ENCODE results near the gene PRKN.

PRKN gene

DNA sequence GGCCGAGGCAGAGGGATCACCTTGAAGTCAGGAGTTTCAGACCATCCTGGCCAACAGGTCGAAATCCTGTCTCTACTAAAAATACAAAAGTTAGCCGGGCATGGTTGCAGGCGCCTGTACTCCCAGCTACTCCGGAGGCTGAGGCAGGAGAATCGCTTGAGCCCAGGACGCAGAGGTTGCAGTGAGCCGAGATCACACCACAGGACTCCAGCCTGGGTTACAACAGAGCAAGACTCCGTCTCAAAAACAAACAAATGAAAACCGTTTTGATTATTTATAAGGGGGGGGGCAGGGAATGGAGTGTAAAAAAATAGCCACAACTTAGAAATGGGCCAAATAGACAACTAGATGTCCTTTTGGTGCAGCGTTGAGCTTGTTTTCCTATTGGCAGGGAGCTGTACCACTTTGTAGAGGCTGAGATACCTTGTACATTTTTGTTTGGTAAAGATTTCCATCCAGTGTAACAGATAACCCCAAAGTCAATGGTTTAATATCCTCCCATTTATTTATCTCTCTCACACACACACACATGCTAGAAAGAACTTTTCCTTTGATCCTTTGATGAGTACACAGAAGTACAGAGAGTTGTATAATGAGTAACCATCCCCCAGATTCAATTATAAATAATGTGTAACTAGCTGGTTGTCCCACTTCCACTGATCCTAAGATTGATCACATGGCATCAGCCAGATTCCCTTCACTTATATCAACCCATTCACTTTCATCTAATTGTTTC, 477.5 kb downstream of the PRKN start:
- no peak overlapping the region for H3K9ac ChIP-seq (ENCODE audit: low read depth, low read length)
- no peak for TF ChIP-seq EZH2 (IDR thresholded peaks at IDR 0.05; ENCODE audit: borderline replicate concordance, low read depth, low read length, severe bottlenecking)
- TF ChIP-seq, protein P1, sequence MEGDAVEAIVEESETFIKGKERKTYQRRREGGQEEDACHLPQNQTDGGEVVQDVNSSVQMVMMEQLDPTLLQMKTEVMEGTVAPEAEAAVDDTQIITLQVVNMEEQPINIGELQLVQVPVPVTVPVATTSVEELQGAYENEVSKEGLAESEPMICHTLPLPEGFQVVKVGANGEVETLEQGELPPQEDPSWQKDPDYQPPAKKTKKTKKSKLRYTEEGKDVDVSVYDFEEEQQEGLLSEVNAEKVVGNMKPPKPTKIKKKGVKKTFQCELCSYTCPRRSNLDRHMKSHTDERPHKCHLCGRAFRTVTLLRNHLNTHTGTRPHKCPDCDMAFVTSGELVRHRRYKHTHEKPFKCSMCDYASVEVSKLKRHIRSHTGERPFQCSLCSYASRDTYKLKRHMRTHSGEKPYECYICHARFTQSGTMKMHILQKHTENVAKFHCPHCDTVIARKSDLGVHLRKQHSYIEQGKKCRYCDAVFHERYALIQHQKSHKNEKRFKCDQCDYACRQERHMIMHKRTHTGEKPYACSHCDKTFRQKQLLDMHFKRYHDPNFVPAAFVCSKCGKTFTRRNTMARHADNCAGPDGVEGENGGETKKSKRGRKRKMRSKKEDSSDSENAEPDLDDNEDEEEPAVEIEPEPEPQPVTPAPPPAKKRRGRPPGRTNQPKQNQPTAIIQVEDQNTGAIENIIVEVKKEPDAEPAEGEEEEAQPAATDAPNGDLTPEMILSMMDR (IDR thresholded peaks at IDR 0.05; ENCODE audit: borderline replicate concordance, extremely low read depth, low read length, poor library complexity, severe bottlenecking): no peak
- H3K79me2 ChIP-seq (ENCODE audit: insufficient read depth, low read length): no peaks in the 10 kb centered on the region
- H3K36me3 ChIP-seq (ENCODE audit: insufficient read depth, low read length): no peaks in the 10 kb centered on the region
- H4K20me1 ChIP-seq (ENCODE audit: insufficient read depth, low read length): no peaks in the 10 kb centered on the region
- no peaks in the 10 kb centered on the region for H3K27me3 ChIP-seq (ENCODE audit: insufficient read depth, low read length, poor library complexity)
- no peak for ATAC-seq (ENCODE audit: insufficient read depth, low read depth)
- H3K9me3 ChIP-seq (ENCODE audit: insufficient read depth, low read length, severe bottlenecking): no peaks in the 10 kb centered on the region
- H2AFZ ChIP-seq (ENCODE audit: low read depth, low read length): no peak overlapping the region
- no peak overlapping the region for H3K27ac ChIP-seq (ENCODE audit: low read length)
- no peak overlapping the region for H3K4me2 ChIP-seq (ENCODE audit: insufficient read depth, low read length)
- H3K4me3 ChIP-seq (ENCODE audit: low read depth in 1 of 2, low read length in 2 of 2): no peak overlapping the region
- no peaks in the 10 kb centered on the region for H3K4me1 ChIP-seq (ENCODE audit: insufficient read depth, low read length)
- DNase-seq: no peak

- H3K9me3 ChIP-seq (ENCODE audit: insufficient read depth, low read length, severe bottlenecking): no peaks in the 10 kb centered on the region
- no peak for ATAC-seq (ENCODE audit: insufficient read depth, low read depth)
- H3K4me3 ChIP-seq (ENCODE audit: low read depth in 1 of 2, low read length in 2 of 2): no peak overlapping the region
- H2AFZ ChIP-seq (ENCODE audit: low read depth, low read length): no peak overlapping the region
- no peaks in the 10 kb centered on the region for H3K27me3 ChIP-seq (ENCODE audit: insufficient read depth, low read length, poor library complexity)
- H3K4me1 ChIP-seq (ENCODE audit: insufficient read depth, low read length): no peaks in the 10 kb centered on the region
- no peak overlapping the region for H3K27ac ChIP-seq (ENCODE audit: low read length)
- no peak overlapping the region for H3K9ac ChIP-seq (ENCODE audit: low read depth, low read length)
- H4K20me1 ChIP-seq (ENCODE audit: insufficient read depth, low read length): no peaks in the 10 kb centered on the region
- TF ChIP-seq, protein P1 (IDR thresholded peaks at IDR 0.05; ENCODE audit: borderline replicate concordance, extremely low read depth, low read length, poor library complexity, severe bottlenecking): no peak
- TF ChIP-seq EZH2 (IDR thresholded peaks at IDR 0.05; ENCODE audit: borderline replicate concordance, low read depth, low read length, severe bottlenecking): no peak
- DNase-seq: no peak
- no peaks in the 10 kb centered on the region for H3K79me2 ChIP-seq (ENCODE audit: insufficient read depth, low read length)
- H3K36me3 ChIP-seq (ENCODE audit: insufficient read depth, low read length): no peaks in the 10 kb centered on the region
- no peak overlapping the region for H3K4me2 ChIP-seq (ENCODE audit: insufficient read depth, low read length)
Measured at GRCh38 chr6:162245830-162246420, 481.6 kb downstream of the PRKN start.

GRCh38 chr6:162244031-162244430, 483.5 kb downstream of the PRKN start:
- Histone ChIP-seq H3K27ac (ENCODE audit: low read length) (no peak overlapping the region), H3K79me2 (ENCODE audit: insufficient read depth, low read length) (no peaks in the 10 kb centered on the region), H3K36me3 (ENCODE audit: insufficient read depth, low read length) (no peaks in the 10 kb centered on the region), H4K20me1 (ENCODE audit: insufficient read depth, low read length) (no peaks in the 10 kb centered on the region), H3K27me3 (ENCODE audit: insufficient read depth, low read length, poor library complexity) (no peaks in the 10 kb centered on the region), H3K9me3 (ENCODE audit: insufficient read depth, low read length, severe bottlenecking) (no peaks in the 10 kb centered on the region), H3K9ac (ENCODE audit: low read depth, low read length) (no peak overlapping the region), H3K4me3 (ENCODE audit: low read depth in 1 of 2, low read length in 2 of 2) (no peak overlapping the region), H3K4me2 (ENCODE audit: insufficient read depth, low read length) (no peak overlapping the region), H2AFZ (ENCODE audit: low read depth, low read length) (no peak overlapping the region), H3K4me1 (ENCODE audit: insufficient read depth, low read length) (no peaks in the 10 kb centered on the region)
- ATAC-seq (ENCODE audit: insufficient read depth, low read depth) (no peak), DNase-seq (no peak)
- TF ChIP-seq, protein P1 (IDR thresholded peaks at IDR 0.05; ENCODE audit: borderline replicate concordance, extremely low read depth, low read length, poor library complexity, severe bottlenecking): no peak
- no peak for TF ChIP-seq EZH2 (IDR thresholded peaks at IDR 0.05; ENCODE audit: borderline replicate concordance, low read depth, low read length, severe bottlenecking)

Measured in DND-41 (cell line).